H1 (cell line): ENCODE results near the gene MYBPC2. TPM values are rescaled to one million over a fixed set of nuclear protein-coding genes. Genes with fewer than 3 reads are reported as not detected.

Source experiments
- CTCF ChIA-PET: fragments of 300-600 bp; sonication (Branson Sonifier 250); formaldehyde crosslinking; loops from one replicate; lab custom pipeline; 2021; ENCODE audit not compliant: partially characterized antibody; lab: Charles Lee
- POLR2A ChIA-PET: fragments of 300-600 bp; sonication (Branson Sonifier 250); formaldehyde crosslinking; loops from one replicate; lab custom pipeline; 2021; ENCODE audit warnings: inconsistent platforms; ENCODE audit not compliant: partially characterized antibody; lab: Charles Lee
- DNase-seq, 2 experiments: peaks; one replicate each; pipeline versions ENCODE4 v3.0.0 to v3.0.0-alpha.2; 2010 to 2022; ENCODE audit warnings: low spot score in 2 of 2, low read depth in 1 of 2, mixed read lengths in 1 of 2
- FAIRE-seq: peaks from 2 replicates; lab custom pipeline; 2011; peaks lifted over from hg19 to GRCh38; lab: Jason Lieb, UNC
- H2AFZ ChIP-seq: 2 replicates; pipeline ENCODE4 v1.8.1; 2012; ENCODE audit warnings: low read length, inconsistent platforms
- H2AK5ac ChIP-seq: 2 replicates; pipeline ENCODE4 v1.6.1; 2013; ENCODE audit warnings: low read depth, low read length
- H2BK120ac ChIP-seq: replicated peaks from 2 replicates; pipeline ENCODE3; 2013; ENCODE audit warnings: low read depth, low read length, inconsistent platforms
- H2BK12ac ChIP-seq: 2 replicates; pipeline ENCODE4 v1.6.1; 2013; ENCODE audit warnings: low read depth, low read length
- H2BK15ac ChIP-seq: 2 replicates; pipeline ENCODE4 v1.6.1; 2013; ENCODE audit warnings: low read length
- H2BK20ac ChIP-seq: 2 replicates; pipeline ENCODE4 v1.6.1; 2013; ENCODE audit warnings: low read length
- H2BK5ac ChIP-seq: 2 replicates; pipeline ENCODE4 v1.6.1; 2013; ENCODE audit warnings: low read depth, low read length
- H3K14ac ChIP-seq: 2 replicates; pipeline ENCODE4 v1.6.1; 2013; ENCODE audit warnings: inconsistent platforms; ENCODE audit not compliant: insufficient read length
- H3K18ac ChIP-seq: 2 replicates; pipeline ENCODE4 v1.6.1; 2013; ENCODE audit warnings: low read length; ENCODE audit errors: extremely low read depth
- H3K23ac ChIP-seq: 2 replicates; pipeline ENCODE4 v1.6.1; 2013; ENCODE audit warnings: inconsistent platforms; ENCODE audit not compliant: insufficient read length
- H3K23me2 ChIP-seq: 2 replicates; pipeline ENCODE4 v1.6.1; 2013; ENCODE audit warnings: low read depth, low read length
- H3K27ac ChIP-seq: 2 replicates; pipeline ENCODE4 v1.6.1; 2011; ENCODE audit warnings: low read depth, low read length, inconsistent platforms
- H3K27me3 ChIP-seq, 4 experiments: replicated peaks in 1 of 4; 1 replicate in 1 of 4; 2 replicates in 3 of 4; pipeline versions ENCODE4 v1.6.1 to v1.8.1; 2011 to 2013; ENCODE audit warnings: low read length in 3 of 4, mild to moderate bottlenecking in 3 of 4, inconsistent platforms in 2 of 4, mixed read lengths in 2 of 4, moderate library complexity in 1 of 4; ENCODE audit not compliant: control insufficient read depth in 3 of 4, insufficient read depth in 3 of 4; ENCODE audit errors: extremely low read depth in 1 of 4
- H3K36me3 ChIP-seq, 4 experiments: 2 replicates each; pipeline versions ENCODE4 v1.6.1 to v1.8.1; 2011 to 2013; ENCODE audit warnings: mild to moderate bottlenecking in 4 of 4, low read length in 3 of 4, moderate library complexity in 2 of 4, control low read depth in 1 of 4, inconsistent platforms in 1 of 4; ENCODE audit not compliant: insufficient read depth in 4 of 4, control insufficient read depth in 2 of 4
- H3K4ac ChIP-seq: replicated peaks from 2 replicates; pipeline ENCODE3; 2013; ENCODE audit warnings: low read length, low read depth, mixed read lengths, inconsistent platforms; ENCODE audit not compliant: insufficient read length
- H3K4me1 ChIP-seq, 4 experiments: replicated peaks in 1 of 4; 1 replicate in 1 of 4; 2 replicates in 3 of 4; pipeline versions ENCODE4 v1.6.1 to v1.8.1; 2011 to 2013; ENCODE audit warnings: low read length in 3 of 4, inconsistent platforms in 2 of 4, mixed read lengths in 1 of 4; ENCODE audit not compliant: insufficient read depth in 4 of 4, control insufficient read depth in 3 of 4
- H3K4me2 ChIP-seq, 2 experiments: 2 replicates each; pipeline versions ENCODE4 v1.6.1 to v1.8.1; 2011 to 2013; ENCODE audit warnings: low read depth in 2 of 2, low read length in 2 of 2, control low read depth in 1 of 2, inconsistent platforms in 1 of 2, mild to moderate bottlenecking in 1 of 2; ENCODE audit not compliant: insufficient read depth in 1 of 2
- H3K4me3 ChIP-seq, 4 experiments: fragments of 200-600, 300-600 bp in 1 of 4; sonication (generic), shearing (Covaris generic), sonication (Bioruptor Twin) in 1 of 4; 2 replicates each; pipeline versions ENCODE4 v1.5.1 to v1.8.1; 2011 to 2016; ENCODE audit warnings: low read length in 4 of 4, low read depth in 3 of 4, control low read depth in 2 of 4, inconsistent platforms in 2 of 4, mild to moderate bottlenecking in 2 of 4, mixed read lengths in 1 of 4, moderate library complexity in 1 of 4; ENCODE audit not compliant: insufficient read depth in 2 of 4; ENCODE audit errors: extremely low read depth in 1 of 4
- H3K56ac ChIP-seq: replicated peaks from 2 replicates; pipeline ENCODE3; 2013; ENCODE audit warnings: low read depth, mild to moderate bottlenecking, mixed read lengths, low read length, inconsistent platforms; ENCODE audit not compliant: insufficient read length
- H3K79me1 ChIP-seq: 2 replicates; pipeline ENCODE4 v1.6.1; 2013; ENCODE audit warnings: low read depth, low read length, control low read depth
- H3K79me2 ChIP-seq, 2 experiments: 2 replicates each; pipeline versions ENCODE4 v1.6.1 to v1.8.1; 2012 to 2013; ENCODE audit warnings: low read length in 2 of 2, mild to moderate bottlenecking in 2 of 2, inconsistent platforms in 1 of 2; ENCODE audit not compliant: insufficient read depth in 2 of 2, control insufficient read depth in 1 of 2
- H3K9ac ChIP-seq, 4 experiments: replicated peaks in 1 of 4; 1 replicate in 1 of 4; 2 replicates in 3 of 4; pipeline versions ENCODE4 v1.6.1 to v1.8.1; 2011 to 2013; ENCODE audit warnings: low read depth in 3 of 4, low read length in 3 of 4, control low read depth in 2 of 4, mild to moderate bottlenecking in 2 of 4, moderate library complexity in 2 of 4, inconsistent platforms in 1 of 4; ENCODE audit errors: extremely low read depth in 1 of 4
- H3K9me3 ChIP-seq, 2 experiments: 2 replicates each; pipeline versions ENCODE4 v1.6.1 to v1.8.1; 2012 to 2013; ENCODE audit warnings: mild to moderate bottlenecking in 2 of 2, moderate library complexity in 2 of 2, control low read depth in 1 of 2, inconsistent platforms in 1 of 2, low read depth in 1 of 2, low read length in 1 of 2, mixed read lengths in 1 of 2; ENCODE audit not compliant: insufficient read depth in 2 of 2
- H4K20me1 ChIP-seq, 2 experiments: replicated peaks in 1 of 2; 2 replicates each; pipeline versions ENCODE3 to v1.8.1; 2011 to 2013; ENCODE audit warnings: inconsistent platforms in 2 of 2, low read length in 2 of 2, mild to moderate bottlenecking in 1 of 2; ENCODE audit not compliant: insufficient read depth in 2 of 2, control insufficient read depth in 1 of 2
- H4K5ac ChIP-seq: 2 replicates; pipeline ENCODE4 v1.6.1; 2013; ENCODE audit warnings: low read length, low read depth, mixed read lengths, inconsistent platforms; ENCODE audit not compliant: insufficient read length
- H4K8ac ChIP-seq: 2 replicates; pipeline ENCODE4 v1.8.0; 2013; ENCODE audit warnings: mild to moderate bottlenecking, moderate library complexity, low read length, inconsistent platforms; ENCODE audit not compliant: insufficient read depth; ENCODE audit errors: extremely low read depth
- H4K91ac ChIP-seq: replicated peaks from 2 replicates; pipeline ENCODE3; 2013; ENCODE audit warnings: low read length, mixed read lengths, inconsistent platforms; ENCODE audit not compliant: insufficient read length
- ASH2L ChIP-seq: fragments of 200-600, 300-600 bp; sonication (generic); IDR thresholded peaks from one replicate; pipeline ENCODE4 v1.7.1; 2017; ENCODE audit warnings: low read length
- RAD21 ChIP-seq, 2 experiments: IDR thresholded peaks in 1 of 2; conservative IDR thresholded peaks in 1 of 2; 2 replicates each; pipeline ENCODE4 v1.6.1; 2011; ENCODE audit warnings: low read depth in 2 of 2, low read length in 2 of 2, improper control_type of control experiment in 1 of 2, inconsistent platforms in 1 of 2, mild to moderate bottlenecking in 1 of 2, moderate library complexity in 1 of 2
- WGBS, 2 experiments: shearing (Covaris generic) in 1 of 2; methylation state at CpG; one replicate each; pipeline versions ENCODE4 v1.1.6 to v1.1.7; 2013 to 2015; ENCODE audit warnings: low lambda C conversion rate in 2 of 2, mixed read lengths in 2 of 2, inconsistent platforms in 1 of 2, low coverage in 1 of 2, missing lambda C conversion rate in 1 of 2; ENCODE audit not compliant: insufficient replicate concordance in 2 of 2, insufficient coverage in 1 of 2, insufficient read length in 1 of 2; ENCODE audit errors: extremely low coverage in 1 of 2, missing lambda C conversion rate in 1 of 2; 5-methylcytosine and 5-hydroxymethylcytosine counted together
- polyA plus RNA-seq, 7 experiments: library from polyadenylated mRNA; depleted of rRNA in 3 of 7; stranded (reverse) in 5 of 7; unstranded in 2 of 7; fragments of >200 nt in 5 of 7; fragments of 200-250 nt in 2 of 7; gene quantifications; 1 replicate in 5 of 7; 2 replicates in 1 of 7; 4 replicates in 1 of 7; pipeline versions ENCODE4 v1.2.1 to v1.2.3, GENCODE V29; 2011 to 2013; ENCODE audit warnings: missing spikeins in 2 of 7, mixed read lengths in 2 of 7
- total RNA-seq: library from RNA; stranded (reverse); fragmentation: NEBNext Ultra II Directional; extraction: Animal tissue kit (Norgen Biotek cat#: 25700); gene quantifications from 2 replicates; pipeline ENCODE4 v1.2.1, GENCODE V29; 2021

MYBPC2 gene
- total and polyA plus RNA-seq, 2 of the 8 experiments (the other 6 are each of a cell fraction or from before 2014, with no cell fraction given): 1.8 to 3.1 TPM

DNA sequence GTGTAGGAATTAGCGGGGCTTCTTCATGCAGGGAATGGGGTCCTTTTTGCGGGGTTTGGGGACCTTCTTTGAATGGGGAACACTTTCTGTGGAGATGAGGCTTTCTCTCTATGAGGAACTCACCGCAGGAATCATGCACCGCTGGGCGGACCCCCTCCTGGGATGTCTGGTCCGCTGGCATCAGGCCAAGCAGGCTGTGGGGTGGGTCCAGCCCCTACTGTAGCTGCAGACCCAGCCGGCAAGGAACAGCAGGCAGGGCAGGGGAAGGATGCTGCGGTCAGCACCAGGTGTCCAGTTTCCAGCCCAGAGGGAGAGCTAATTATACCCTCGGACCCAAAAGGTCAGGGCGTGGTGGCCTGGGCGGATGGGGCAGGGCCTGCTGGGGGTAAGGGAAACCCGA is 1.8 kb downstream of the MYBPC2 start:
- Histone ChIP-seq H3K18ac (no peak overlapping the region), H3K14ac (no peak overlapping the region), H4K91ac (no peak overlapping the region), H3K36me3 (no peaks in the 10 kb centered on the region), H2BK20ac (no peak overlapping the region), H3K9me3 (no peaks in the 10 kb centered on the region), H3K23ac (no peak overlapping the region), H2AFZ (no peak overlapping the region), H3K4me1 (peaks cover 2 to 14% (median 9%) of the 10 kb centered on the region in 4 experiments), H4K8ac (peak overlapping the region; percentile 59; the same call in 1 of the 2 replicates), H3K4me2 (no peak overlapping the region), H3K27me3 (peaks cover 0 to 9% (median 3%) of the 10 kb centered on the region in 4 experiments; a peak in 4 of 7 replicates), H4K20me1 (no peaks in the 10 kb centered on the region), H3K4ac (no peak overlapping the region), H3K79me1 (no peaks in the 10 kb centered on the region), H3K79me2 (no peaks in the 10 kb centered on the region), H4K5ac (no peak overlapping the region), H3K56ac (no peak overlapping the region), H2AK5ac (no peak overlapping the region), H3K23me2 (peaks cover 7% of the 10 kb centered on the region; the same call in 1 of the 2 replicates), H2BK120ac (no peak overlapping the region), H2BK12ac (no peak overlapping the region), H3K9ac (no peak overlapping the region), H2BK15ac (no peak overlapping the region), H2BK5ac (no peak overlapping the region), H3K27ac (no peak overlapping the region), H3K4me3 (no peak overlapping the region)
- FAIRE-seq (no peak), DNase-seq (no peak)
- ChIA-PET CTCF (interaction anchor here (1.2 kb wide), 1 partner anchor 102 kb away, joined by 3 read pairs; no protein-coding TSS in a partner anchor), POLR2A (interaction anchor here (1.0 kb wide), 1 partner anchor 29 kb away, joined by 3 read pairs; no protein-coding TSS in a partner anchor)
- WGBS, 2 experiments: 76% methylated on average over 12 of the region's 12 CpGs; no CpG with 5 or more reads in 1 of the 2 experiments
- TF ChIP-seq RAD21 (IDR thresholded peaks at IDR 0.05 in 1 of 2, conservative IDR thresholded peaks at IDR 0.05 in 1 of 2; ENCODE audit: low read depth in 2 of 2, low read length in 2 of 2) (no peak), ASH2L (no peak)
